GM19438 (cell line): ENCODE results near the gene EPS8L2.

Experiments
- ATAC-seq: cut with Tn5 transposase; IDR thresholded peaks from one replicate; pipeline ENCODE4 v1.9.1; 2021; ENCODE audit warnings: low read depth; ENCODE audit not compliant: unreplicated experiment

The EPS8L2 gene

GRCh38 chr11:772429-773390, 66.7 kb downstream of the EPS8L2 start:
- ATAC-seq = no peak

- no peak for ATAC-seq
Measured at GRCh38 chr11:773425-773824, 67.4 kb downstream of the EPS8L2 start.

GRCh38 chr11:773830-774229, 67.8 kb downstream of the EPS8L2 start:
- ATAC-seq = no peak

GRCh38 chr11:774873-775592, 69.0 kb downstream of the EPS8L2 start:
- no peak for ATAC-seq

- ATAC-seq = no peak
Measured at GRCh38 chr11:776263-776560, 70.2 kb downstream of the EPS8L2 start.

- ATAC-seq = peak; percentile 31
Measured at GRCh38 chr11:776561-777287, 70.7 kb downstream of the EPS8L2 start.
